Measurements from ENCODE around the gene NOX4.
"Not testable (repeated sequence)": the region's sequence is repeated elsewhere in the genome, so short reads cannot be mapped to it uniquely, and the experiment has no call there.

Gene NOX4

DNA sequence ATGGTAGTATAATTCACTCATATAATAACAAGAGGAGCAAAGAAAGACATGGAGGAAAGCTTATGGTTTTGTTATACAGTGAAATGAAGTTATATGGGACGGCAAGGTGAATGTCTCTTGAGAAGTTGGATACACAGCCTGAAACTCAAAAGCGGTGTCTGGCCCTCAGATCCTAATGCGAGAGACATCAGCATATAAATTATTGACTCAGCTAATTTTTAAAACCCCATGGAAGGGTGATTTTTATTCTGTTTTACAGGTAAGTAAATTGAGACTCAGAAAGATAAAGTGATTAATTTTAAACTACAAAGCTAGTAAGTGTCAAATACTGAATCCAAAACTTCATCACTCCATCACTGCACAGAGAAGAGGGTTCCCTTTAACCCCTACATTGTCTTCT lies 203.2 kb downstream of the NOX4 start:
- not testable (repeated sequence) for DNase-seq

DNA sequence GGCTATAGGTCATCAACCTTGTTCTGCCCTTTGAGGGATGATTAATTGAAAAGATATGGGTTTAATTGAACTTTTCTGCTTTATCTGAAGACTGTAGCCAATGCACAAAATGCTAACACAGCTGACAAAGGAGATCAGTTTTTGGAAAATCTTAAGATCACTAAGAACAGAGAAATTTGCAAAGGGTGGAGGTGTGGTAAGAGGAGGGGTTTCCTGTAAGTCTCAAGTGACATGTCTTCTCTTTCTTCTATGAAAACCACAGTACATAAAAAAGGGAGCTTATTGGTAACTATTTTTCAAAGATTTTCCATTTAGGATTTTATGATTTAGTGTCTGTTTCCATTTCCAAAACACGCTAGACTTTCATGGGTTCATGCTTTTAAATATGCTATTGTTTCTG lies 204.6 kb downstream of the NOX4 start:
- DNase-seq = not testable (repeated sequence)

DNA sequence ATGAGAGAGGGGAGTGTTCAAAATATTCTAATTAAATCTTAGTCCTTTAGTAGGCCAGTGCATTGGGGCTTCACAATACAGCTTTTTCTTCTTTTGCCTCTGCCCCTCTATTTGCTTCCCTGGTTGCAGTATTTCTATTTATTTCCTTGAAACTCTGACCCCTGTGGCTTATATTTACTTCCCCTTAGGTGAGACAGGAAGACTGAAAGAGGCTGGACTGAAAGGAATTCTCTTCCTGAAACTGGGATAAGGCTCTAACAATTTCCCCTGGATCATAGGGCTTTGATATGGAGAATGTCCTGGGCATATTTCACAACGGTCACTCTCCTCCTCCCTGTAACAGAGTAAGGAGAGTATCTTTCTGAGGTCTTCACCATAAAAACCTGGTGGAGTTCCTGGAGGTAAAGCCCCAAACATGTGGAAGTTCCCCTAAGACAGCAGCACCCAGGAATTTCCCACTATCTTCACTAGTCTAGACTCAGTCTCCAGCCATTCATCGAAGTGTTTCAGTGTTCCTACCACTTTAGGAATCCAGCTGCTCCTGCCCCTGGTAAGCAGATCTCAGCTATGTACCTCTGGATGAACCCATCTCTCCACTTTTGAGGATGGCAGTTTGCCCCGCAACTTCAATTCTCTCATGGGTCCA lies 210.0 kb downstream of the NOX4 start:
- not testable (repeated sequence) for DNase-seq

DNA sequence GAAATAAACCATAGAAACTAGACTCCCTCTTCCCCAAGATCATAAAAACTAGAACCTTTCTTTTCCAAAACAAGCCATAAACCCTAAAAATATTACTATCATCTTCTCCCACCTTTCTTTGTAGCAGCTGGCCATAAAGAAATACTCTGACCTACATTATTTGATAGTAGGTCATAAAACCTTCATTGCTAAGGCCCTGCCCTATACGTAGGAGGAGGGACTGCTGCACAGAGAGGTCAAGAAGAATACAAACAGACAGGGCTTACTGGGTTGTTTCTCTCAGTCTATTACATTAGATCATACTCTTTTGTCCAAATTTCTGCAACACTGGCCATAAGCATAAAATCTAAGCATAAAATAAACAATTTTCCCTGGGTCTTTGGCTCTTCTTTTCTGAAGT lies 212.0 kb downstream of the NOX4 start:
- DNase-seq = no peak

DNA sequence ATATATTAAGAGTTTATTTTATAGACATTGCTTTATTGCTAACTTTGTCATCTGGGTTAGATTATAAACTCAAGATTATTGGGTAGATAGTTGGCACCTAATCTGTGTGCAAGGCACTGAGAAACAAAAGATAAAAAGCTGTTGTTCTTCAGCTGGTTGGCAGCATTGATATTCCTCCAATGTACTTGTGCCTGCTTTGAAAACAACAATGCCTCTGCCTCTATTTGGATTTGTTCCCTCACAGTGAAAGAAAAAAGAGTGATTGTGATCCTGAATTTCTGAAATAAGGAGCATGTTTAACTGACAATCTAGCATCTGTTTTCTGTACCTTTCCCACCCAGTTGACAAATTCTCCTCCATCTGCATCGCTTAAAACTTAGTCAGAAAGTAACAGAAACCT lies 215.2 kb downstream of the NOX4 start:
- DNase-seq = no peak

All from CD4-positive, alpha-beta T cell treated with Interleukin-17A for 1 hour (primary cell).